ENCODE data around the gene ITGB3BP. TPM values are rescaled to one million over a fixed set of nuclear protein-coding genes. Genes with fewer than 3 reads are reported as not detected.

ITGB3BP gene
- total RNA-seq, 3 donors from 2014 or later (not counting 1 experiment from before 2014, with no cell fraction given) = 20.7 to 29.8 (median 21.3) TPM

- Histone ChIP-seq H3K36me3 (ENCODE audit: control insufficient read depth, insufficient read depth, low read length) (peaks cover 1% of the 10 kb centered on the region), H3K9me3 (ENCODE audit: control insufficient read depth, insufficient read depth, low read length) (no peaks in the 10 kb centered on the region), H3K4me3 (ENCODE audit: low read length) (no peak overlapping the region), H3K27me3 (ENCODE audit: control insufficient read depth, insufficient read depth, low read length) (no peaks in the 10 kb centered on the region), H3K4me1 (ENCODE audit: control insufficient read depth, insufficient read depth, low read length) (no peaks in the 10 kb centered on the region), H3K27ac (ENCODE audit: low read length) (no peak overlapping the region)
- peaks cover 15% of the 10 kb centered on the region for H3K36me3 Mint-ChIP-seq
- H3K4me3 Mint-ChIP-seq = no peak overlapping the region
- DNase-seq = no peak
- H3K27ac Mint-ChIP-seq = no peak overlapping the region
- intact Hi-C loops (cut with micrococcal nuclease) = no loop called here
- no peaks in the 10 kb centered on the region for H3K4me1 Mint-ChIP-seq
- 96% methylated on average over 7 of the region's 7 CpGs for WGBS (ENCODE audit: insufficient coverage)
- ATAC-seq = no peak
- H3K27me3 Mint-ChIP-seq (ENCODE audit: low read depth in 2 of 2) = no peaks in the 10 kb centered on the region
- no peak for TF ChIP-seq CTCF (IDR thresholded peaks at IDR 0.05)
- peaks cover 0 to 4% of the 10 kb centered on the region in 2 donors for H3K9me3 Mint-ChIP-seq
Measured at GRCh38 chr1:63466181-63466580, 56.8 kb downstream of the ITGB3BP start.

GRCh38 chr1:63463248-63463647, 59.8 kb downstream of the ITGB3BP start:
- DNase-seq (no peak), ATAC-seq (no peak)
- peaks cover 1% of the 10 kb centered on the region for H3K36me3 ChIP-seq (ENCODE audit: control insufficient read depth, insufficient read depth, low read length)
- Mint-ChIP-seq H3K9me3 (peaks cover 0 to 4% of the 10 kb centered on the region in 2 donors), H3K4me1 (no peaks in the 10 kb centered on the region), H3K27ac (no peak overlapping the region), H3K27me3 (ENCODE audit: low read depth in 2 of 2) (no peaks in the 10 kb centered on the region), H3K36me3 (peaks cover 15% of the 10 kb centered on the region), H3K4me3 (no peak overlapping the region)
- no peaks in the 10 kb centered on the region for H3K9me3 ChIP-seq (ENCODE audit: control insufficient read depth, insufficient read depth, low read length)
- no peaks in the 10 kb centered on the region for H3K4me1 ChIP-seq (ENCODE audit: control insufficient read depth, insufficient read depth, low read length)
- no peak for TF ChIP-seq CTCF (IDR thresholded peaks at IDR 0.05)
- WGBS (ENCODE audit: insufficient coverage) = 83% methylated on average over 1 of the region's 3 CpGs
- no peak overlapping the region for H3K27ac ChIP-seq (ENCODE audit: low read length)
- intact Hi-C loops (cut with micrococcal nuclease) = no loop called here
- no peaks in the 10 kb centered on the region for H3K27me3 ChIP-seq (ENCODE audit: control insufficient read depth, insufficient read depth, low read length)
- H3K4me3 ChIP-seq (ENCODE audit: low read length) = no peak overlapping the region

GRCh38 chr1:63461661-63462230, 61.3 kb downstream of the ITGB3BP start:
- H3K9me3 Mint-ChIP-seq = peaks cover 0 to 4% of the 10 kb centered on the region in 2 donors
- Histone ChIP-seq H3K4me3 (ENCODE audit: low read length) (no peak overlapping the region), H3K36me3 (ENCODE audit: control insufficient read depth, insufficient read depth, low read length) (peaks cover 1% of the 10 kb centered on the region), H3K27ac (ENCODE audit: low read length) (no peak overlapping the region), H3K27me3 (ENCODE audit: control insufficient read depth, insufficient read depth, low read length) (no peaks in the 10 kb centered on the region), H3K9me3 (ENCODE audit: control insufficient read depth, insufficient read depth, low read length) (no peaks in the 10 kb centered on the region), H3K4me1 (ENCODE audit: control insufficient read depth, insufficient read depth, low read length) (no peaks in the 10 kb centered on the region)
- H3K4me3 Mint-ChIP-seq = no peak overlapping the region
- ATAC-seq (no peak), DNase-seq (no peak)
- H3K36me3 Mint-ChIP-seq = peaks cover 15% of the 10 kb centered on the region
- H3K27me3 Mint-ChIP-seq (ENCODE audit: low read depth in 2 of 2) = no peaks in the 10 kb centered on the region
- no peaks in the 10 kb centered on the region for H3K4me1 Mint-ChIP-seq
- no peak for TF ChIP-seq CTCF (IDR thresholded peaks at IDR 0.05)
- H3K27ac Mint-ChIP-seq = no peak overlapping the region
- 100% methylated on average over 1 of the region's 1 CpG for WGBS (ENCODE audit: insufficient coverage)
- intact Hi-C loops (cut with micrococcal nuclease) = no loop called here

DNA sequence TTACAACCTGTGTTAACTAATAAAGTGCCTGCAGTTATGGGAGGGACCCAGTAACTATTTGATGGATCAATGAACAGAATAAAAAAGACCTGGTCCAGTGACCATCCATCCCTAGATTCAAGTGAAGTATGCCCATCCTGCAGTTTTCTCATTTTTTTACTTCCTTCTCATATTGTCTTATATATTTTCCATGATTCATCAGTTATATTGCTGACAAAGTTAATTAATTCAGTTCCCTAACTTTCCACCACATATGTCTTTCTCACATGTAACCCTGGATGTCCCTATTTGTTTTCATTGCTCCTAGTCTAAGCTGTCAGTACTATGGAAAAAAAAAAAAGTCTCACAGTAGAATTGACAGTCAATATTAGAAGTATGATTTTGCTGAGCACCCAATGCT, 64.3 kb downstream of the ITGB3BP start:
- Mint-ChIP-seq H3K27ac (no peak overlapping the region), H3K9me3 (peaks cover 0 to 4% of the 10 kb centered on the region in 2 donors), H3K4me1 (no peaks in the 10 kb centered on the region), H3K36me3 (peaks cover 15% of the 10 kb centered on the region), H3K4me3 (no peak overlapping the region), H3K27me3 (ENCODE audit: low read depth in 2 of 2) (no peaks in the 10 kb centered on the region)
- ATAC-seq = no peak
- Histone ChIP-seq H3K4me1 (ENCODE audit: control insufficient read depth, insufficient read depth, low read length) (no peaks in the 10 kb centered on the region), H3K9me3 (ENCODE audit: control insufficient read depth, insufficient read depth, low read length) (no peaks in the 10 kb centered on the region), H3K4me3 (ENCODE audit: low read length) (no peak overlapping the region), H3K36me3 (ENCODE audit: control insufficient read depth, insufficient read depth, low read length) (peaks cover 1% of the 10 kb centered on the region), H3K27me3 (ENCODE audit: control insufficient read depth, insufficient read depth, low read length) (no peaks in the 10 kb centered on the region), H3K27ac (ENCODE audit: low read length) (no peak overlapping the region)
- no peak for DNase-seq
- intact Hi-C loops (cut with micrococcal nuclease) = no loop called here
- no peak for TF ChIP-seq CTCF (IDR thresholded peaks at IDR 0.05)
